Measurements from ENCODE around the gene CHST15. TPM values are rescaled to one million over a fixed set of nuclear protein-coding genes. Genes with fewer than 3 reads are reported as not detected.

The CHST15 gene
- total RNA-seq, 1 donor from 2014 or later, result 76.9 TPM

DNA sequence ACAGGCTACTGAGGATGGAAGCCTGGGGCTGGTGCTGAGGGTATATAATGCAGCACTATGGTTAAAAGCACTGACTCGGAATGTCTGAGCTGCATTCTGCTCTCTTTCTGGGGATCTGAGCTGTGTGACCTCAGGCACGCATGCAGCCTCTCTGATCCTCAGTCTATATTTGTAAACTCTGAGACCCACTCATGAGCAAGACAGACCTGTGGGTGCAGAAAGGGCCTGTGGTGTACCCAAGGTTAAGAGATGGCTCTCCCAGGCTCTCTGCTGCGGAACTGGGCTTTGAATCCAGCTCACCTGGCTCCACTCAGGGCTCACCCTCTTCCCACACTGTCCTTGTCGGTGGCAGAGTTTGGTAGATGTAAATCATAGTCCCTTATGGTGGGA is 89.9 kb downstream of the CHST15 start:
- no peak for DNase-seq (ENCODE audit: extremely low read depth, low read depth, low spot score)

DNA sequence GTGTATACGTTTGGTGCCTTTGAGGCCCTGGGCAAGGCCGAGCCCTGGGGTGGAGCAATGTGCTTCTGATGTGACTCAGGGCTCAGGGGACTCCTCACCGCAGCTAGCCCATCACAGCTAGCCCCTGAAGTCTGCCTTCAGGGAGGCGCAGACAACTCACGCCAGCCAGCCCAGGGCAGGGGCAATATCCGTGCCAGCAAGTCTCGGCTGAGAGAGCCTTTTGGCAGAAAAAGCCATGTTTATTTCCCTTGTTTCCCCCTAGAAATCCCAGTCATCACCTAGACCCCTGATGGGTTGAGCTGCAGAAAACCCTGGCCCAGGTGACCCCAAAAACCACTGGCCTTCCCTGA is 90.4 kb downstream of the CHST15 start:
- no peak for DNase-seq (ENCODE audit: extremely low read depth, low read depth, low spot score)

DNA sequence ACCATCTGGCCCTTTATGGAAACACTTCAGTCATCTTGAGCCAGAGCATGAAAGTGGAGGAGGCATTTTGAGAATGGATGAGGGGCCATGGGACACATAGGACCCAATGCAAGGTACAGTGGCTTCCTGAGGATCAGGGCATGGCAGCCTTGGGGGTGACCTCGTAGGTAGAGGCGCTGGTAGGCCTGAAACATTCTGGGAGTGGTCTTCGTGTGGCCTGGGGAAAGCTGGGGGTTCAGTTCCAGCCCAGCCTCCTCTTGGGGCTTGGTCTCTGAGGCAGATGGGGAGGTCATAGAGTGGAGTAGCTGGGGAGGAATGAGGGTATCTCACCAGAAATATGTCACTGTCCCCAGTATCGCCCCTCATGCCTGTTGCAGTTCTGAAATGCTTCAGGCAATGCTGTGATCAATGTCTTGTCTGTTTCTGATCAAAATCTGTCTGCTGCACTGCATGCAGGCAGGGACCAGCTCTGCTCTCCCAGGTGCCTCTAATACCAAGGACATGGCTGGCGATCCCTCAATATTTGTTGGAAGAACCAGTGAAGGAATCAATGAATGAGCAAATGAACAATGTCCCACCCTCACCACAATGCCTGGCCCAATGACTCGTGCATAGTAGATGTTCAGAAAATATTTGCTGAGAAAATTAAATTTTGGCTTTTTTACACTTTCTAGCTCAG is 90.9 kb downstream of the CHST15 start:
- DNase-seq (ENCODE audit: extremely low read depth, low read depth, low spot score), result no peak

DNA sequence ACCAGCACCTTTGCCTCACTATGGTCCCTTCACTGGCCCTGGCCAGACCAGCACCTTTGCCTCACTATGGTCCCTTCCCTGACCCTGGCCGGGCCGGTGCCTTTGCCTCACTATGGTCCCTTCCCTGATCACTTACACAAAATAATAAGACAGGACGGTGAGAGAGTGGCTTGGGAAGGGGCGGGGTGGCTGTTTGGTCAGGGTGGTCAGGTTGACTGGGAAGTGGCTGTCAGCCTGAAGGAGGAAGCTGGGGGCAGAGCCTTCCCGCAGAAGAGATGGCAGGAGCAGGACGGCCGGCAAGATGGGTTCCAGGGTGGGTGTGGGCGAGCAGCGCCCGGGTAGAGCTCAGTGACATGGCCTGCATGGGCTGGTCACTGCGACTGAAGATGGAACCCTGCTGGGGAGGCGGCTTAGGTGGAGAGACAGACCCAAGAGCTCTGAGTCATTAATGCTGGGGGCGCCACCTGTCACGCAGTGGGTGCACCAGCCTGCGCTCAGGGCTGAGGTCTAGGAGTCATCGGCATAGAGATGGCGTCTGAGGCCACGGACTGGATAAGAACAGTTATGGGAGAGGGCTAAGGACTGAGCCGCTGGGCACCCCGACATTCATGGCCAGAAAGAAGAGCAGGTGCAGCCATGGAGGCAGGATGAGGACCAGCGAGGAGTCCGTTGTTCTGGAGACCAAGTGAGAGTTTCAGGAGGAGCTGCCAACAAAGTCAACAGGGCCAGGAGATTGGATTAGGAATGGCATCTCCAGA is 91.8 kb downstream of the CHST15 start:
- no peak for DNase-seq (ENCODE audit: extremely low read depth, low read depth, low spot score)

DNA sequence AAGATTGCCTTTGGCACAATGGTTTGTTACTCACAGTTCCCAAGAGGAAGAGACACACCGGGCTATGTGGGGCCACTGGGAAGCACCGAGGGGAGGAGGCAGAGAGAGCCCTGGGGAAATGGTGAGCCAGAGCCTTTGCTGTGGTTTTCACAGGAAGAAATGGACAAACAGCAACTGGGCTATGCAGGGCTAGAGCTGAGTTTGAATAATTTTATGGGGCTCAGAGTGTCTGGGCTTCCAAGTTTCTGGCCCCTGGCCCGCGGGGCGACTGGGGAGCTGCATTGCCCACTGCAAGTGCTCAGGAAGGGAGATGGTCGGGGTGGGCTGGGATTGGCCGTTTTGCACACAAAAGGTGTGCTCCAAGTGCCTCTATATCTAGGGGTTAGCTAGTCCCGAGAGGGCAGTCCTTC is 92.6 kb downstream of the CHST15 start:
- no peak for DNase-seq (ENCODE audit: extremely low read depth, low read depth, low spot score)

DNA sequence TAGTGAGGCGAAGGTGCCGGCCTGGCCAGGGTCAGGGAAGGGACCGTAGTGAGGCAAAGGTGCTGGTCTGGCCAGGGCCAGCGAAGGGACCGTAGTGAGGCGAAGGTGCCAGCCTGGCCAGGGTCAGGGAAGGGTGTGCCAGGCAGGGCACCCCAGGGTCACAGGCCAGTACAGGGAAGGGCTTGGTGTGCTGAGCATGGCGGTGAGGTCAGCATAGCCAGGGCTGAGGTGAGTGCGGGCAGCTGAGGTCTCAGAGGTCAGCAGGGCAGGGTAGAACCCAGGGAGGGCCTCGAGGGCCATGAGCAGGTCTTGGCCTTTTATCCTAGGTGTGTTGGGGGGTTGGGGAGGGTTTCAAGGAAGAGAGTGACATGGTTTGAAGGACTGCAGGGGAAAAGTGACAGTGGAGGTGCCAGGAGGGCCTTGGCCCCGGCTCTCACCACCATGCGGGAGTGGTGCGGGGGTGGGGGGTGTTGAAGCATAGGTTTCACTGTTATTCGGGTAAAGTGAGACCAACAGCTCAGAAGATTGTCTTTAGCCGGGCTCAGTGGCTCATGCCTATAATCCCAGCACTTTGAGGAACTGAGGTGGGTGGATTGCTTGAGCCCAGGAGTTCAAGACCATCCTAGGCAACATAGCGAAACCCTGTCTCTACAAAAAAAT is 93.3 kb downstream of the CHST15 start:
- DNase-seq (ENCODE audit: extremely low read depth, low read depth, low spot score), result no peak

DNA sequence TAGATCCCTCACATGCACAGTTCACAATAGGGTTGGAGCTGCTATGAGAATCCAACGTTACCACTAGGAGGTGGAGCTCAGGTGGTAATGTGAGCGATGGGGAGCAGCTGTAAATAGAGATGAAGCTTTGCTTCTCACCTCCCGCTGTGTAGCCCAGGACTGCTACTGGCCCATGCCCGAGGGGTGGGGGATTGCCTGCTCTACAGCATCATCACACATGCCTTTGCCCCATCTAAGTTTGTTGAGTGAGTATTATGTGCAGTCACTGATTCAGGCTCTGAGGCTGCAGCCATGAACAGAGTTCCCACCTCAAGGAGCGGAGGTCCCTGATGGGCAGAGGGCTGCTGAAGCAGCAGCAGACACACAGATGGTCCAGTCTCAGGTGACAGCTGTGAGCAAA is 94.1 kb downstream of the CHST15 start:
- no peak for DNase-seq (ENCODE audit: extremely low read depth, low read depth, low spot score)

DNA sequence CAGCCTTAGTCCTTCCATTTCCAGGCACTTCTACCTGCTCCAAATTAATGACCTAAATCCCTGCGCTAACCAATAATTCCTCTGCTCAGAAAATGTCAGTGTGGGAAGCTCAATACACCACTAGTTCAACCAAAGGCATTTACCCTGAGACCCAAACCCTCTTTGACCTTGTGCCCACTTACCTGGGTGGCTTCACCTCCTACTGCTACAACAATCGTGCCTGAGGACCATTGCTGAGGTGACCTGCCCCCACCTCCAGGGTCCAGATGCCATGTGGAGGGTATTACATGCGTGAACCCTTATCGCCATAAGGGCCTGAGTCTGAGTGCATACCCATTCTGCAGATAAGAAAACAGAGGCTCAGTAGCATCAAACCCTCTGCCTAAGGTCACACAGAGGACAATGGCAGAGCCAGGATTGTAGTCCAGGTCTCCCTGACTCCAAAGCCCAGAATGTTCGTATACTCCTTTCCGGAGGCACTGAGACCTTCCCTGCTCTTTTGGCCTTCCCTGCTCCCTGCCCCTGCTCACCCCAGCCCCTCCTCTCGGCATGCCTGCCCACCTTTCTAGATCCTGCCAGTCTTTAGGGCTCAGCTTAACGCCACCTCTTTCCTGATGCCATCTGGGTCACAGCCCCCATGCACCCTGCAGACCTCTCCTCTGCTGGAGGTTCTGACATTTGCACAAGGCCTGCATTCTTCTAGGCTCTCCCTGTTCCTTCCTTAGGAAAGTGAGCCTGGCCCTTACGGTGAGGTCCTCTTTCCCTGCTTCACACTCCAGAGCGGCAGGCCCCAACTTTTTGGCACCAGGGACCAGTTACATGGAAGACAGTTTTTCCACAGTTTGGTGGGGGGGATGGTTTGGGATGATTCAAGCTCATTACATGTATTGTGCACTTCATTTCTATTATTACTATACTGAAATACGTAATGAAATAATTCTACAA is 94.9 kb downstream of the CHST15 start:
- no peak for DNase-seq (ENCODE audit: extremely low read depth, low read depth, low spot score)

DNA sequence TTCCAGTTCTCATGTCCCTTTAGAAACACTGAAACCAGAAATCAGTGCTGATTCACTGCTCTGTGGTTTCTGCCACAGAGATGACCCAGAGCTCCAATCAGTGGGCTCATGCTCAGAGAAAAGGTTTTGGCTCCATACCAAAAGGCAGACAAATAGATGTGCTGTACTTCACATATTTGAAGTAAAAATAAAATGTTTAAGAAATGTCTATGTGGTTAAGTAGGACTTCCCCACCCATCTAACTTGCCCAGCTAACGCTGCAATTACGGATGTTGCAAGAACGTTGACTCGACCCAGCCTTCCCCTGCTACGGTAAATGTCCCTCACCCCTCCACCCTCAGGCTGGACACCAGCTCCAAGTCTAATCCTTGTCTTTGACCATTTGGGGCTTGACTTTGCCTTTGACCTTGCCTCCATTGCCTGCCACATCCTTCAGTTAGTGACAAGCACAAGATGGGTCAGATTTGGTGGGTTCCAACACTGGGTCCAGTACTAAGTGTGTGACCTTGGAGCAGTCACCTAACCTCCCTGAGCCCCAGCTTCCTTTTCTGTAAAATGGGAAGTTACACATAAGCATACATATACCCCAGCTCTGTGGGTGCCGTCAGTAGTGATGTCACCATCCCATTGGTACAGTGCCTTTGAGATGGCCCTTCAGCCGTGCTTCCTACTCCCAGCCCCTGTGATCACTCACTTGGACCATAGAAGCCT is 95.8 kb downstream of the CHST15 start:
- no peak for DNase-seq (ENCODE audit: extremely low read depth, low read depth, low spot score)

DNA sequence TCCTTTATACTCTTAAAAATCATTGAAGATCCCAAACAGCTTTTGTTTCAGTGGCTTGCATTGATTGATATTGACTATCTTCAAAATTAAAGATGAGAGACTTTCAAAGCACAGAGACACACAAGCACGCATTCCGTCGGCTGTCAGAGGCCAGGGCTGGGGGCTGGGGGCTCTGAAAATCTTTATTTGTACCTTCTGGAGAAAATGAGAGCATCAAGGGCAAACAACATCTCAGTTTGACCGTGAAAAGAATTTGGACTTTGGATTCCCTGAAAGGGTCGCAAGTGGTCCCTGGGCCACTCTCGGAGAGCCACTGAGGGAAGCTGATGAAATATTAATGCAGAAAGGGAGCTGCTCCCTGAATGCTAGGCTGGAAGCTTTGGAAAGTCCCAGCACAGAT is 96.4 kb downstream of the CHST15 start:
- DNase-seq (ENCODE audit: extremely low read depth, low read depth, low spot score), result no peak

DNA sequence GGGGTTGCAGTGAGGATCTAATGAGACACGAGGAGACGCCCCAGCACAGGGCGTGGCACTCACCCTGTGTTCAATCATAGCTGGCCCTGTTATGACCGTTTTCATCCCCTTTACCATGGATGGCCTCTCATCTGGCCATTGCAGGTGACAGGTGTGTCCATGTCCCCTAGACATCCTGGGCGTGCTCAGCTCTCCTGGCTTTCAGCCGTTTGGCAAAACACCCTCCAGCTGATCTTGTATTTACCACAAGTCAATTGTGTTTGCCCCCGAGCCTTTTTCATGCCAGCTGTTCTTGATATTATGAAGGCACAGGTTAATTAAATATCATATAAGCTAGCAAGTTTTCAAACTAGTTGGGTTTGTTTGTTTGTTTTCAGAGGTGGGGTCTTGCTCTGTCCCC is 97.1 kb downstream of the CHST15 start:
- DNase-seq (ENCODE audit: extremely low read depth, low read depth, low spot score), result no peak

DNA sequence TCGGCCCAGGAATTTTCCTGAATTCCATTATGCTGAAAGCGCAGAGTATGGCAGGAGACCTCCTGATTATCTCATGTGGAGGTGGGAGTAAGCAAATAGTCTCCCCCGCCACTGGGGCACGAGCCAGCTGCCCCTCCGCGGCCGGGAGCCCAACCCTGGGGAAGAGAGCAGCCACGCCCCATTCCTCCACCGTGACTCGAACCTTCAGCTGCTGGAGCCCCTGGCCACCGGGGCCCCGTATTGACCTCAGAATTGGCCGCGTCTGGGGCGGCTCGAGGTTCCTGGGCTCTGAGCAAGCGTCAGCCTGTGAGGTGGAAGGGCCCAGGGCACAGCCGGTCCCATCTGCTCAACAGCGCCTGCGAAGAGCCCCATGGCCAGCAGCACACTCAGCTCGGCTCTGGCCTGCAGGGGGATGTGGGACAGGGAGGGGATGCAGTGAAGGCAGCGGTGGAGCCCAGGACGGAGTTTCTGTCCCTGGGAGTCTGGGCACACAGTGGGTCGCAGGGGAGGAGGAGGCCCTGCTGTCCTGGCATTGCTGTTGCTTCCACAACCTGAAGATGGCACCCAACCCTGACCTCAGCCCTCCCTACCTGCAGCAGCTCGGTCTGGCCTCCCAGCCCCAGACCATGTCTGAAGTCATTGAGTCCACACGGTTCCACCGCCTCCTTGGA is 97.8 kb downstream of the CHST15 start:
- no peak for DNase-seq (ENCODE audit: extremely low read depth, low read depth, low spot score)

DNA sequence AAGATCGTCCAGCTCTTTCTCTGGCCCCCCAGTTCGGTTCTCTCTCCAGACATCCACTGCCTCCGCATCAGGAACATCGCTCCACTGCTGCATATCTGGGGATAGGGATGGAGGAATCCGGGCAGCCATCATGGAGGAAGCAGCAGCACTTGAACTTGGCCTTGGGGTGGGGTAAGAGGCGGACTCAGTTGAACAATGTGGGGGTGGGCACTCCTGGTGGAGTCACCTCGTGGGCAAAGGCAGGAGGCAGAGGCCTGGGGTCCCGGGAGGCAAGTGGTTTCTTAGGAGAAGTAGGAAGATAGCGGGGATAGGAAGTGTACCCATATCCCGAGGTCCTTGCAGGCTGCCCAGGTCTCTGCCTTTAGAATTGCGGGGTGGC is 98.3 kb downstream of the CHST15 start:
- no peak for DNase-seq (ENCODE audit: extremely low read depth, low read depth, low spot score)

DNA sequence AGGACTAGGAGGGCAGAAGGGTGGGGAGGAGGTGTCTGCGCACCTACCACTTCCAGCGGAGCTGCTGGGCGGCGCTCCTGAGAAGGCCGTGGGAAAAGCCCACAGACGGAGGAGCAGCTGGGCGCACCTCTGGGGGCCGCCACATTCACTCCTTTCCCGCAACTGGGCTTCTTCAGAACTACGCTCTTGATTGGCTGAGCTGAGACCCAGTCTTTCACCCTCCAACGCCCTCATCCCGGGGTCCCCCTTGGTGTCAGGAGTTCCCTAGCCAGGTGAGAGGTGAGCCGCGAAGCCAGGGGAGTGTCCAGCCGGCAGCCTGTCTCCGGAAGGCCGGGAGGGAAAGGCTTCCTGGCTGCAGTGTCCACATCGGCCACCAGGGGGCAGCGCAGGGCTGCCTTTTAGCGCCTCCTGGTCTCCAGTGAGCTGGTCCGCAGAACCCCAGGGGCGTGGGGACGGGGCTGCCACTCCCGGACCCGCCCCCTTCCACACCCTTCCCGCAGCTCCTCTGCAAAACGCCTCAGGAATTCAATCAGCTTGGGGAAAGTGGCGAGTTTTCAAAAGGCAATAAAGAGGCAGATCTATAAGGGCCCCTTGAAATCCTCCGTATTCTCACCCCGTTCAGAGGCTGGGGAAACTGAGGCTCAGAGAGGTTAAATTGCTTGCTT is 98.8 kb downstream of the CHST15 start:
- DNase-seq (ENCODE audit: extremely low read depth, low read depth, low spot score), result no peak

DNA sequence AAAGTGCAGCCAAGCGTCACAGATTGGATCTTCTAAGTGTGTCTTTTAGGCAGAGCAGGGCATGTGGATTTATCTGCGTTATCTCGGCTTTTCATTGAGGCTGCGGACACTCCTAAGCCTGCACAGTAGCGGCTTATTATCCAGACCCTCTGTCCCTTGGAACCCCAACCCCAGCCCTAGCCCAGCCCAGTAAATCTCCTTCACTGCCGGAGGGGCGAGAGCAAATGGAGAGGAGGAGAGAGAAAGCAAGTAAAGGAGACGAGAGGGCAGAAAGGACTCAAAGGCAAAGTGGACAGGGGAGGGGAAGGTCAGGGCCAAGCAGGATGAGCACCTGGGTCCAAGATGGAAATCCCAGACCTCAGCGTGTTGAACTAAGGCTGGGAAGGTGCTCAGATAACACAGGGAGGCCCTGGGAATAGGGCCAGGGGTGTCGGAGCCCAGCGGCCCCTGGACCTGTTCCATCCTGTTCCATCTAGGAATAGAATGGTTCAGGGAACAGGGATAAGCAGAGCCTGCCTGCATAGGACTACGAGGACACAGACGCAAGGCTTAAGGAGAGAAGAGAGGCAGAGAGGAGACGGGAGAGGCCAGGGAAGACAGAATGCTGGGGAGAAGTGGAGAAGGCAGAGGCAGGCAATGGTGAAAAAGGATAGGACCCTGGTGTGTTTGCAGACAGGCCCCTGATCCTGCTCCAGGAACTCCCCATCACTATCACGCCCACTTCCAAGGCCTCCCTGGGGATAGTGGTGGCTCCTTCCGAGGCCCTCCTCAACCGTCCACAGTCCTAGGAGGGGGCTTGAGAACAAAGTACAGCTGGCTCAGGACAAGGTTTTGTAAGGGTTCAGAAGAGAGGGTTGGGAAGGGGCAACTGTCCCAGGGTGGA is 99.6 kb downstream of the CHST15 start:
- DNase-seq (ENCODE audit: extremely low read depth, low read depth, low spot score), result no peak

DNA sequence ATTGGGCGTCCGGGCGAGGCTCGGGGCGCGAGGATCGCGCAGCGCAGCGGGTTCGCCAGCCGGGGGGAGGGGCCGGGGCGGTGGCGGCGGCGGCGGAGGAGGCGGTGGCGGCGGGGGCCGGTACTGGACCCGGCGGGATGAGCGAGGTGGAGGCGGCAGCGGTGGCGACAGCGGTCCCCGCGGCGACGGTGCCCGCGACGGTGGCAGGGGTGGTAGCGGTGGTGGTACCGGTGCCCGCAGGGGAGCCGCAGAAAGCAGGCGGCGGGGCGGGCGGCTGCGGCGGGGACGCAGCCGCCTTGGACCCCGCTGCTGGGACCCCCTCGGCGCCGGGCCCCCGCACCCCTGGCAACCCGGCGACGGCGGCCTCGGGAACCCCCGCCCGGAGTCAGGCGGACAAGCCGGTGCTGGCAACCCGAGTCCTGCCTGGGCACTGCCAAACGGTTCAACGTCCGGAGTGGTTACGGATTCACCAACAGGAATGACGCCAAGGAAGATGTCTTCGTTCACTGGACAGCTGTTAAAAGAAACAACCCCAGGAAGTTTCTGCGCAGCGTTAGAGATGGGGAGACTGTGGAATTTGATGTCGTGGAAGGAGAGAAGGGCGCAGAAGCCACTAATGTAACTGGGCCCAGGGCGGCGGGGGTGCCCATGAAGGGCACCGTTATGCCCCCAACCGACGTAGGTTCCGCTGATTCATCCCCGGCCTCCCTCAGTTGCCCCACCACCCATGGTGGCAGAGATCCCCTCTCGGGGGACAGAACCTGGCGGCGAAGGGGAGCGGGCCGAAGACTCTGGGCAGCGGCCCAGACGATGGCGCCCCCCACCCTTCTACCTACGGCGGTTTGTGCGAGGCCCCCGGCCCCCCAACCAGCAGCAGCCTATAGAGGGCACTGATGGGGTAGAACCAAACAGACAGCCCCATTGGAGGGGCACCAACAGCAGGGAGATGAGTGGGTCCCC is 101.5 kb downstream of the CHST15 start:
- DNase-seq (ENCODE audit: extremely low read depth, low read depth, low spot score), result no peak

DNA sequence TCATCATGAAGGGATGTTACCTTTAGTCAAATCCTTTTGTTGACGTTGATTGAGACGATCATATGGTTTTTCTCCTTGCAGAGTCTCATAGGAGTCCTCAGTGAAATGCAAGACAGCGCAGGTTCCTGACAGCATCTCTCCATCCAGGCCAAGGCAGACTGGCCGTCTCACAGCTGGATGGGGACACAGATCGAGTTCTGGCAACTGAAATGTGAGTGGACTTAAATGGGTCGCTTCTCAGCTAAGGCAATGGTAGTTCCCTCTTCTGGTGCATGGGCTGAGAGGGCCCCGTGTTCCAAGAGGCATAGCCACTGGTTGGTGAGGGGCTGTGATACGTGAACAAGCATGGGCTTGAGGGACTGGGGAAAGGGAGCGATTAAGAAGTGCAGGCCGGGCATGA is 102.5 kb downstream of the CHST15 start:
- no peak for DNase-seq (ENCODE audit: extremely low read depth, low read depth, low spot score)
